GM18526 (cell line): ENCODE measurements around the gene CFAP97.

Experiments
- POLR2A ChIP-seq: IDR thresholded peaks from 3 replicates; pipeline ENCODE4 v1.6.1; 2011; ENCODE audit not compliant: insufficient read length; ENCODE audit errors: extremely low read depth

CFAP97 gene

GRCh38 chr4:185182239-185182638 is 21.6 kb downstream of the CFAP97 start:
- no peak for TF ChIP-seq POLR2A

DNA sequence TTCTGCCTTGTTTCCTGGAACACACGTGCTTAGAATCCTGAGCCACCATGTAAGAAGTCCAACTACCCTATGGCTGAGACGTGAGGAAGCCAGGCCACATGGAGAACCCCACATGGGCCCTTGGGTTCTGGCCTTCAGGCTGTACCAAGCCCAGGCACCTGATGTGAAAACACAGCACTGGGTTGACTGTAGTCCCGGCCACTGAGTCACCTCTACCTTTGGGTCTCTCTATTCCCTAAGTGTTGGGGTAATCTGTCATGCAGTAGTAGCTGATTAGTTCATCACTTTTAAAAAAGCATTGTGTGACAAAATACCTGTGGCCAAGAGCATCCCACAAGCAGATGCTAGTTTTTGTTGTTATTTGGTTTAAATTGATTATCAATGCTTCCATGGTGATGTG is 24.3 kb downstream of the CFAP97 start:
- no peak for TF ChIP-seq POLR2A

- no peak for TF ChIP-seq POLR2A
Observed at GRCh38 chr4:185171373-185172071, 32.3 kb downstream of the CFAP97 start.

DNA sequence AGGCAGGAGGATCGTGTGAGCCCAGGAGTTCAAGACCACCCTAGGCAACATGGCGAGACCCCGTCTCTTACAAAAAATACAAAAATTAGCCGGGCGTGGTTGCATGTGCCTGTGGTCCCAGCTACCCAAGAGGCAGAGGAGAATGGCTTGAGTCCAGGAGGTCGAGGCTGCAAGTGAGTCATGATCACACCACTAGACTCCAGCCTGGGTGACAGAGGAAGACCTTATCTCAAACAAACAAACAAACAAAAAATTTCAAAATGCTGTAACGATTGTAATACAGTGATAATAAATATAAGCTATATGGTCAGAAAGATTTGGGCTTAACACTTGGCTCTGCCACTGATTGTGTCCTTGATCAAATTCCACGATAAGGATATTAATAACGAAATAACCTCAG is 36.6 kb downstream of the CFAP97 start:
- no peak for TF ChIP-seq POLR2A

DNA sequence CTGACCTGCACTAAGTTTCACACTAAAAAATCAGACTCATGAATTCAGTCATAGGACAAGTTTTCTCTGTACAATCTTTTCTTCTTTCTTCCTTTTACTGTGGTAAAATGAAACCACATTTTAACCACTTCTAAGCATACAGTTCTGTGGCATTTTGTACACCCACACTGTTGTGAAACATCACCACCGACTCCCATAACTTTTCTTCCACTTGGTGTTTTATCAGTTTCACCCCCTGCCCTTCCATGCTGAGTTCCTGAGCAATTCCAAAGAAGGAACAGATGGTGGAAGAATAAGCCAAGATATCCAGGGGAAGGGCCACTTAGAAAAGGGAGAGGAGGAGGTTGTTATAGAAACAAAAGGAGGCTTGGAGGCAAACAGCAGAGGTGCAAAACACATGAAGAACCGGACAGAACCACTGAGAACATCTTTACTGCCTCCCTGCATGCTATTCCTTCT is 38.2 kb downstream of the CFAP97 start:
- no peak for TF ChIP-seq POLR2A

- no peak for TF ChIP-seq POLR2A
Observed at GRCh38 chr4:185151296-185151695, 52.5 kb downstream of the CFAP97 start.

GRCh38 chr4:185149392-185149791 is 54.4 kb downstream of the CFAP97 start:
- TF ChIP-seq POLR2A, result no peak

GRCh38 chr4:185145572-185145971 is 58.2 kb downstream of the CFAP97 start:
- TF ChIP-seq POLR2A, result no peak

- TF ChIP-seq POLR2A, result no peak
Observed at GRCh38 chr4:185144601-185145240, 59.1 kb downstream of the CFAP97 start.

GRCh38 chr4:185143601-185143969 is 60.2 kb downstream of the CFAP97 start:
- TF ChIP-seq POLR2A, result no peak

GRCh38 chr4:185142912-185143600 is 60.7 kb downstream of the CFAP97 start, which contains the start of gene SLC25A4:
Gene SLC25A4, plus strand, starts transcription at chr4:185143266. Its CDS starts 107 bp downstream, at chr4:185143373.
- peak; percentile 99 for TF ChIP-seq POLR2A

DNA sequence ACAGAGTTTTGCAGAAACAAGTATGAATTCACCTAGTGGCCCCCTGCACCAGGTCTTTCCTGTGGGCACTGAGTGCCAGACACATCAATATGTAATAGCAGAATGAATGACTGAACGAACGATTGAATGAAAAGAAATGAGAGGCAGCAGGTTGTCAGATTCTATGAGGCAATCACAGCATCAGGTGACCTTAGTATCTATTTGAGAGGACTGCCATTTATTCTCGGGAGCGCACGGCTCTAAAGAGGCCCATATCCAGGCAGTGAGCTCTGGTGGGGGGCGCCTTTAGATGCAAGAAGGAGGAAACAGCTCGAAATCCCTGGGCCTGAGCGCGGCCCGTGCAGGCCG is 61.3 kb downstream of the CFAP97 start:
- TF ChIP-seq POLR2A, result no peak

DNA sequence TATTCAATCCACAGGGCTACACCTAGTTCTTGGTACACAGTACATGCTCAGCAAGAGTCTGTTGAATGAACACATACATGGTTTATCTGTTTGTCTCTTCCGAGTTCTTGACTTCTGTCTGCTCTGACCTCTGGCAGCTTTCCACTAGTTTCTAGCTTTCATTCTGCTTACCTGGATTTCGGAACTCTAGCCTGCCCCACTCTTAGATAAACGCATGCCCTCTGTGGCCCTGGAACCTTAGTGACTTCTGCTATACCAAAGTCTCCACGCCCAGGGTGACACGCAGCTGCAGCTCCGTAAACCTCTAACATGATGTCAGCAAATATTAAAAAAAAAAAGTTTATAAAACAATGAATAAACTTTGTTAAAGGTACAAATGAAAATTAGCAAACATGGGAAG is 62.0 kb downstream of the CFAP97 start:
- no peak for TF ChIP-seq POLR2A

DNA sequence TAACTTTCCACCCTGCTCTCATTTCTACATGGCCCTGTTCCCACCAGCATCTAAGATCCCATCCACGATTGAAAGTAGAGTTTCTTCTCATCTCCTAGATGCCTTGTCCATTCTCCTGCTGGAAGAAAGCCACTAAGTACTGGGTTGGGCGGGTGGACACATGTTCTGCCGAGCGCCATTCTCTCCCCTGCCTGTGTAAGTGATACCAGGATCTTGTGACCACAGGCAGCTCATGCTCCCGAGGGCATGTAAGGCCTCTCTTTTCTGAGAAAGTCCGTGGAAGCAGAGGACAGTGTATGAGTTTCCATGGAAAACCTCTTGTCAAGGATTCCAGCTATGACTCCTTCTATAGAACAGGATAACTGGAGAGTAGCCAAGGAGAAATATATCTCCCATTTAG is 64.1 kb downstream of the CFAP97 start:
- no peak for TF ChIP-seq POLR2A

GRCh38 chr4:185138161-185138560 is 65.6 kb downstream of the CFAP97 start:
- no peak for TF ChIP-seq POLR2A

DNA sequence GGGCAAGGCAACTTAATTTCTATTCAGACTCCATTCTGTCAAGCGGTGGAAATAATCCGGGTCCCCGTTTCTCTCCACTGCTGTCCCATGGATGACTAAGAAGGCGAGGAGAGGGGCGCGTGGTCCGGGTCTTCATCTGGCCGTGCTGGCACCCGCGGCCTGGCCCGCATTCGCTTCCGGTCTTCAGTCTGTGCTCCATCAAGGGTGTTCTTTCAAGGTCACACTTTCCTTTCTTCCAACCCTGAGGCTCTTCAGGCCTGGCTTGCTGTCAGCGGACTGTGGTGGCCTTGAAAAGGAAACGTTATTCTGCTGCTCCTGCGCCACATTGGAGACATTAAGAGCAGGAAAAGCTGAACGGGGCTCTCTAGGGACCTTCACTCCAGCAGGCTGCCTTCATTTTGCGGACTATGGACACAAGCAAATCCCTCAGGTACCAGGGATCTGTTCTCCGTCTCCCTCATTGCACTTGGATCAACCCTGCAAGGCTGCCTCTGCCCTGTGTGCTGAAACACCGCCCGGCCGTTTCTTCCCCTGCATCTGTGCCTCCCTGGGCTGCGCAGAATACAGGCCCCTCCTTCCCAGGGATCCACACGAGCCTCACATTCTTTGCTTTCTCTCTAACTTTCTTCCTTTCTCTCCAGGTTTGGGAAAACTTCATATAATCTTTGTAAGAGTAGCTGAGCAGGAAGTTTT is 66.4 kb downstream of the CFAP97 start:
- TF ChIP-seq POLR2A, result no peak
